GM04503 (cell line): ENCODE results near the gene ORMDL3.
"Not testable (repeated sequence)": the region's sequence is repeated elsewhere in the genome, so short reads cannot be mapped to it uniquely, and the experiment has no call there.

Experiments used
- DNase-seq: peaks from one replicate; pipeline ENCODE4 v3.0.0-alpha.2; 2012; ENCODE audit warnings: low read depth

The ORMDL3 gene

GRCh38 chr17:39924691-39925055 lies 2.7 kb downstream of the ORMDL3 start:
- no peak for DNase-seq

GRCh38 chr17:39923836-39924690 lies 3.3 kb downstream of the ORMDL3 start:
- DNase-seq, result peak; percentile 21

GRCh38 chr17:39923230-39923629 lies 4.2 kb downstream of the ORMDL3 start:
- DNase-seq, result no peak

GRCh38 chr17:39922006-39922405 lies 5.4 kb downstream of the ORMDL3 start:
- no peak for DNase-seq

- DNase-seq, result no peak
These were observed 6.1 kb downstream of the ORMDL3 start for GRCh38 chr17:39921323-39921722.

GRCh38 chr17:39920218-39921210 lies 6.9 kb downstream of the ORMDL3 start:
- no peak for DNase-seq

GRCh38 chr17:39919087-39919683 lies 8.2 kb downstream of the ORMDL3 start:
- DNase-seq, result no peak

GRCh38 chr17:39916918-39917317 lies 10.5 kb downstream of the ORMDL3 start:
- DNase-seq, result no peak

- no peak for DNase-seq
These were observed 11.8 kb downstream of the ORMDL3 start for GRCh38 chr17:39915559-39915958.

GRCh38 chr17:39913989-39914388 lies 13.4 kb downstream of the ORMDL3 start:
- no peak for DNase-seq

GRCh38 chr17:39908789-39909352 lies 18.5 kb downstream of the ORMDL3 start:
- no peak for DNase-seq

- DNase-seq, result no peak
These were observed 22.5 kb downstream of the ORMDL3 start for GRCh38 chr17:39904990-39905288.

GRCh38 chr17:39903158-39903884 lies 24.1 kb downstream of the ORMDL3 start:
- no peak for DNase-seq

GRCh38 chr17:39902027-39902426 lies 25.4 kb downstream of the ORMDL3 start:
- not testable (repeated sequence) for DNase-seq

GRCh38 chr17:39899215-39899614 lies 28.2 kb downstream of the ORMDL3 start:
- no peak for DNase-seq

- DNase-seq, result no peak
These were observed 29.3 kb downstream of the ORMDL3 start for GRCh38 chr17:39898088-39898487.

GRCh38 chr17:39894681-39895376 lies 32.6 kb downstream of the ORMDL3 start:
- DNase-seq, result no peak

- no peak for DNase-seq
These were observed 38.2 kb downstream of the ORMDL3 start for GRCh38 chr17:39889200-39889599.

- DNase-seq, result no peak
These were observed 40.3 kb downstream of the ORMDL3 start for GRCh38 chr17:39887078-39887477.

GRCh38 chr17:39886102-39886501 lies 41.3 kb downstream of the ORMDL3 start:
- DNase-seq, result not testable (repeated sequence)

GRCh38 chr17:39872751-39873150 lies 54.6 kb downstream of the ORMDL3 start:
- DNase-seq, result peak; percentile 6
